MM.1S (cell line): ENCODE results near the gene DCHS2.

Experiments
- DNase-seq: peaks from one replicate; pipeline ENCODE4 v3.0.0-alpha.2; 2015
- H2AFZ ChIP-seq: fragments of 300-600 bp; sonication (generic); 2 replicates; pipeline ENCODE4 v1.6.0; 2016; ENCODE audit warnings: antibody characterized with exemption, low read length
- H3F3A ChIP-seq: fragments of 300-600 bp; sonication (generic); 2 replicates; pipeline ENCODE4 v1.6.1; 2016; ENCODE audit warnings: mild to moderate bottlenecking, antibody characterized with exemption, low read length, moderate library complexity, mixed read lengths; ENCODE audit not compliant: insufficient read depth
- H3K27ac ChIP-seq: fragments of 300-600 bp; sonication (generic); 2 replicates; pipeline ENCODE4 v1.5.1; 2016; ENCODE audit warnings: mild to moderate bottlenecking, low read length
- H3K27me3 ChIP-seq: fragments of 300-600 bp; sonication (generic); replicated peaks from 2 replicates; pipeline ENCODE4 v1.6.0; 2016; ENCODE audit warnings: low read length; ENCODE audit not compliant: insufficient read depth
- H3K36me3 ChIP-seq: fragments of 300-600 bp; sonication (generic); replicated peaks from 2 replicates; pipeline ENCODE4 v1.6.1; 2016; ENCODE audit warnings: mild to moderate bottlenecking, low read length, mixed read lengths; ENCODE audit not compliant: insufficient read depth
- H3K4me1 ChIP-seq: fragments of 300-600 bp; sonication (generic); 2 replicates; pipeline ENCODE4 v1.6.1; 2016; ENCODE audit warnings: low read length, mixed read lengths
- H3K4me2 ChIP-seq: fragments of 300-600 bp; sonication (generic); 2 replicates; pipeline ENCODE4 v1.6.0; 2016; ENCODE audit warnings: low read depth, low read length
- H3K4me3 ChIP-seq: fragments of 300-600 bp; sonication (generic); 2 replicates; pipeline ENCODE4 v1.5.1; 2016; ENCODE audit warnings: low read length, mixed read lengths
- H3K79me2 ChIP-seq: fragments of 300-600 bp; sonication (generic); 2 replicates; pipeline ENCODE4 v1.6.1; 2016; ENCODE audit warnings: mixed run types, low read length, mixed read lengths
- H3K9ac ChIP-seq: fragments of 300-600 bp; sonication (generic); 2 replicates; pipeline ENCODE4 v1.6.1; 2016; ENCODE audit warnings: low read length, mixed read lengths
- H3K9me2 ChIP-seq: fragments of 300-600 bp; sonication (generic); replicated peaks from 2 replicates; pipeline ENCODE4 v1.6.1; 2016; ENCODE audit warnings: mild to moderate bottlenecking, low read length, mixed read lengths; ENCODE audit not compliant: insufficient read depth
- H3K9me3 ChIP-seq: fragments of 300-600 bp; sonication (generic); replicated peaks from 2 replicates; pipeline ENCODE4 v1.6.1; 2016; ENCODE audit warnings: mild to moderate bottlenecking, low read length, mixed read lengths; ENCODE audit not compliant: insufficient read depth
- H4K20me1 ChIP-seq: fragments of 300-600 bp; sonication (generic); 2 replicates; pipeline ENCODE4 v1.6.1; 2016; ENCODE audit warnings: mild to moderate bottlenecking, low read length, moderate library complexity, mixed read lengths; ENCODE audit not compliant: insufficient read depth
- CTCF ChIP-seq: fragments of 300-600 bp; sonication (generic); IDR thresholded peaks from 2 replicates; pipeline ENCODE4 v1.5.1; 2016; ENCODE audit warnings: antibody characterized with exemption, low read length, mixed read lengths
- EZH2 ChIP-seq: fragments of 300-600 bp; sonication (generic); optimal IDR thresholded peaks from 2 replicates; pipeline ENCODE3; 2017; ENCODE audit warnings: low read depth, mild to moderate bottlenecking, antibody characterized with exemption, low read length, mixed read lengths
- EZH2phosphoT487 ChIP-seq: fragments of 300-600 bp; sonication (generic); IDR thresholded peaks from 2 replicates; pipeline ENCODE4 v1.6.1; 2018; ENCODE audit warnings: antibody characterized with exemption, low read length

Gene DCHS2

GRCh38 chr4:154294652-154295350, 196.8 kb downstream of the DCHS2 start:
- H3K27me3 ChIP-seq, result no peaks in the 10 kb centered on the region
- no peak overlapping the region for H3K4me2 ChIP-seq
- H3K79me2 ChIP-seq, result no peaks in the 10 kb centered on the region
- no peak overlapping the region for H3K9ac ChIP-seq
- H3K9me2 ChIP-seq, result no peaks in the 10 kb centered on the region
- DNase-seq, result no peak
- no peaks in the 10 kb centered on the region for H4K20me1 ChIP-seq
- no peaks in the 10 kb centered on the region for H3K4me1 ChIP-seq
- H3F3A ChIP-seq, result no peaks in the 10 kb centered on the region
- H3K4me3 ChIP-seq, result no peak overlapping the region
- H3K36me3 ChIP-seq, result no peaks in the 10 kb centered on the region
- H3K9me3 ChIP-seq, result no peaks in the 10 kb centered on the region
- TF ChIP-seq CTCF (no peak), EZH2 (no peak), EZH2phosphoT487 (no peak)
- H2AFZ ChIP-seq, result no peak overlapping the region
- H3K27ac ChIP-seq, result no peak overlapping the region

- Histone ChIP-seq H3K36me3 (no peaks in the 10 kb centered on the region), H4K20me1 (no peaks in the 10 kb centered on the region), H3K4me1 (no peaks in the 10 kb centered on the region), H3K79me2 (no peaks in the 10 kb centered on the region), H3F3A (no peaks in the 10 kb centered on the region), H3K4me2 (no peak overlapping the region), H3K27me3 (no peaks in the 10 kb centered on the region), H3K9ac (no peak overlapping the region), H3K9me3 (no peaks in the 10 kb centered on the region), H2AFZ (no peak overlapping the region), H3K9me2 (no peaks in the 10 kb centered on the region), H3K27ac (no peak overlapping the region), H3K4me3 (no peak overlapping the region)
- no peak for TF ChIP-seq EZH2phosphoT487
- TF ChIP-seq CTCF, result no peak
- TF ChIP-seq EZH2, result no peak
- DNase-seq, result no peak
Measured at GRCh38 chr4:154293427-154293826, 198.2 kb downstream of the DCHS2 start.

- no peaks in the 10 kb centered on the region for H3K9me2 ChIP-seq
Measured at GRCh38 chr4:154292589-154292988, 199.0 kb downstream of the DCHS2 start.

GRCh38 chr4:154277172-154277571, 214.4 kb downstream of the DCHS2 start:
- Histone ChIP-seq H2AFZ (no peak overlapping the region), H3K27me3 (no peaks in the 10 kb centered on the region), H3K27ac (no peak overlapping the region), H4K20me1 (no peaks in the 10 kb centered on the region), H3K36me3 (no peaks in the 10 kb centered on the region), H3K9ac (no peak overlapping the region), H3F3A (no peaks in the 10 kb centered on the region), H3K79me2 (no peaks in the 10 kb centered on the region), H3K4me3 (no peak overlapping the region), H3K9me3 (no peaks in the 10 kb centered on the region), H3K4me1 (no peaks in the 10 kb centered on the region), H3K9me2 (no peaks in the 10 kb centered on the region), H3K4me2 (no peak overlapping the region)
- no peak for DNase-seq
- TF ChIP-seq CTCF (no peak), EZH2 (no peak), EZH2phosphoT487 (no peak)

More at GRCh38 chr4:154292589-154292988, 199.0 kb downstream of the DCHS2 start:
- Histone ChIP-seq H2AFZ (no peak overlapping the region), H3K79me2 (no peaks in the 10 kb centered on the region), H3K27me3 (no peaks in the 10 kb centered on the region), H3K36me3 (no peaks in the 10 kb centered on the region), H3K9ac (no peak overlapping the region), H4K20me1 (no peaks in the 10 kb centered on the region), H3F3A (no peaks in the 10 kb centered on the region), H3K4me2 (no peak overlapping the region), H3K4me1 (no peaks in the 10 kb centered on the region), H3K9me3 (no peaks in the 10 kb centered on the region), H3K4me3 (no peak overlapping the region), H3K27ac (no peak overlapping the region)
- TF ChIP-seq EZH2phosphoT487 (no peak), EZH2 (no peak)
- no peak for DNase-seq
